Panc1 (cell line): ENCODE data around the gene KLF11. TPM values are rescaled to one million over a fixed set of nuclear protein-coding genes. Genes with fewer than 3 reads are reported as not detected.

ENCODE experiments used
- ATAC-seq: fragments of 200-7000 bp; cut with Tn5 transposase; 2 replicates; pipeline ENCODE4 v1.9.1; 2020; ENCODE audit warnings: mild to moderate bottlenecking, moderate library complexity
- BruUV-seq: library from RNA; stranded (reverse); fragments of 400-500 nt; replicated peaks from 2 replicates; lab custom pipeline; 2021; lab: Mats Ljungman, UMichigan
- CTCF ChIA-PET: fragments of 300-600 bp; sonication (Branson Sonifier 250); formaldehyde crosslinking; loops from one replicate; lab custom pipeline; 2022; ENCODE audit warnings: antibody characterized with exemption; lab: Charles Lee
- POLR2A ChIA-PET: fragments of 300-600 bp; sonication (Branson Sonifier 250); formaldehyde crosslinking; loops from one replicate; lab custom pipeline; 2022; ENCODE audit warnings: antibody characterized with exemption; lab: Charles Lee
- DNase-seq: peaks from one replicate; pipeline ENCODE4 v3.0.0-alpha.2; 2010; ENCODE audit warnings: low read depth, low spot score
- H3K27ac ChIP-seq: 2 replicates; pipeline ENCODE4 v1.5.1; 2011; ENCODE audit warnings: mild to moderate bottlenecking, low read length, inconsistent platforms
- H3K27me3 ChIP-seq: fragments of 200-500 bp; sonication (Bioruptor generic); 2 replicates; pipeline ENCODE4 v1.6.0; 2014; ENCODE audit warnings: low read length, inconsistent platforms; ENCODE audit not compliant: control insufficient read depth, insufficient read depth
- H3K36me3 ChIP-seq: fragments of 200-500 bp; sonication (Bioruptor generic); 2 replicates; pipeline ENCODE4 v1.5.1; 2014; ENCODE audit warnings: inconsistent platforms, mild to moderate bottlenecking, low read length, moderate library complexity; ENCODE audit not compliant: control insufficient read depth, insufficient read depth
- H3K4me1 ChIP-seq: 2 replicates; pipeline ENCODE4 v1.5.1; 2011; ENCODE audit warnings: inconsistent platforms, mild to moderate bottlenecking, low read length, moderate library complexity; ENCODE audit not compliant: control insufficient read depth, insufficient read depth
- H3K4me3 ChIP-seq, 2 experiments: 2 replicates each; pipeline ENCODE4 v1.5.1; 2011 to 2012; ENCODE audit warnings: low read depth in 2 of 2, low read length in 2 of 2, mild to moderate bottlenecking in 2 of 2, inconsistent platforms in 1 of 2, moderate library complexity in 1 of 2
- H3K9me3 ChIP-seq: fragments of 200-500 bp; sonication (Bioruptor generic); 2 replicates; pipeline ENCODE4 v1.5.1; 2014; ENCODE audit warnings: low read depth, mild to moderate bottlenecking, inconsistent platforms, low read length, moderate library complexity; ENCODE audit not compliant: control insufficient read depth, insufficient read depth
- CTCF ChIP-seq: fragments of 450-650 bp; IDR thresholded peaks from 2 replicates; pipeline ENCODE4 v1.5.1; 2017; ENCODE audit warnings: mild to moderate bottlenecking
- POLR2AphosphoS5 ChIP-seq: IDR thresholded peaks from 2 replicates; pipeline ENCODE4 v1.6.1; 2012; ENCODE audit warnings: mild to moderate bottlenecking, low read depth, low read length, moderate library complexity
- SIN3A ChIP-seq: IDR thresholded peaks from 2 replicates; pipeline ENCODE4 v1.6.1; 2012; ENCODE audit warnings: low read depth, mild to moderate bottlenecking, low read length, moderate library complexity, borderline replicate concordance; ENCODE audit not compliant: insufficient read depth
- TCF7L2 ChIP-seq: IDR thresholded peaks from 2 replicates; pipeline ENCODE4 v1.6.1; 2011; ENCODE audit warnings: mild to moderate bottlenecking, low read depth, low read length, inconsistent platforms
- in situ Hi-C: cut with HindIII; loops from 2 replicates; pipeline ENCODE4 v1.10.0; 2016; ENCODE audit warnings: low sequenced_read_pairs, low pct_unique_long_range_greater_than_20kb
- intact Hi-C: fragments of 100-400 bp; cut with micrococcal nuclease; formaldehyde crosslinking; loops from one replicate; pipeline ENCODE4 v1.10.0; 2022; ENCODE audit not compliant: unreplicated experiment
- total RNA-seq: library from RNA; stranded (reverse); gene quantifications from one replicate; pipeline ENCODE4 v1.2.1, GENCODE V29; 2021; ENCODE audit not compliant: unreplicated experiment
- TF ChIP-seq, protein P1 (sequence below), 2 experiments: IDR thresholded peaks; 2 replicates each; pipeline ENCODE4 v1.6.1; 2011 to 2012; ENCODE audit warnings: low read depth in 2 of 2, control low read depth in 1 of 2, low read length in 1 of 2, mild to moderate bottlenecking in 1 of 2, moderate library complexity in 1 of 2; ENCODE audit not compliant: insufficient read depth in 1 of 2

Gene KLF11
- total RNA-seq, 1 experiment from 2014 or later = 23.7 TPM

GRCh38 chr2:10085043-10085667 is 41.8 kb downstream of the KLF11 start:
- Histone ChIP-seq H3K4me3 (no peak overlapping the region), H3K27ac (no peak overlapping the region), H3K36me3 (no peaks in the 10 kb centered on the region), H3K4me1 (peaks cover 11% of the 10 kb centered on the region), H3K9me3 (no peaks in the 10 kb centered on the region), H3K27me3 (no peaks in the 10 kb centered on the region)
- ChIA-PET POLR2A (interaction anchor here (0.5 to 0.6 kb wide), 2 partner anchors 39 to 803 kb away, joined by 3 to 5 read pairs; no protein-coding TSS in a partner anchor), CTCF (interaction anchor here (0.6 to 1.2 kb wide), 2 partner anchors 11 to 13 kb away, joined by 5 to 7 read pairs; no protein-coding TSS in a partner anchor)
- no TSS peak for BruUV-seq
- TF ChIP-seq SIN3A = no peak
- no peak for TF ChIP-seq TCF7L2
- TF ChIP-seq POLR2AphosphoS5 = no peak
- TF ChIP-seq, protein P1, sequence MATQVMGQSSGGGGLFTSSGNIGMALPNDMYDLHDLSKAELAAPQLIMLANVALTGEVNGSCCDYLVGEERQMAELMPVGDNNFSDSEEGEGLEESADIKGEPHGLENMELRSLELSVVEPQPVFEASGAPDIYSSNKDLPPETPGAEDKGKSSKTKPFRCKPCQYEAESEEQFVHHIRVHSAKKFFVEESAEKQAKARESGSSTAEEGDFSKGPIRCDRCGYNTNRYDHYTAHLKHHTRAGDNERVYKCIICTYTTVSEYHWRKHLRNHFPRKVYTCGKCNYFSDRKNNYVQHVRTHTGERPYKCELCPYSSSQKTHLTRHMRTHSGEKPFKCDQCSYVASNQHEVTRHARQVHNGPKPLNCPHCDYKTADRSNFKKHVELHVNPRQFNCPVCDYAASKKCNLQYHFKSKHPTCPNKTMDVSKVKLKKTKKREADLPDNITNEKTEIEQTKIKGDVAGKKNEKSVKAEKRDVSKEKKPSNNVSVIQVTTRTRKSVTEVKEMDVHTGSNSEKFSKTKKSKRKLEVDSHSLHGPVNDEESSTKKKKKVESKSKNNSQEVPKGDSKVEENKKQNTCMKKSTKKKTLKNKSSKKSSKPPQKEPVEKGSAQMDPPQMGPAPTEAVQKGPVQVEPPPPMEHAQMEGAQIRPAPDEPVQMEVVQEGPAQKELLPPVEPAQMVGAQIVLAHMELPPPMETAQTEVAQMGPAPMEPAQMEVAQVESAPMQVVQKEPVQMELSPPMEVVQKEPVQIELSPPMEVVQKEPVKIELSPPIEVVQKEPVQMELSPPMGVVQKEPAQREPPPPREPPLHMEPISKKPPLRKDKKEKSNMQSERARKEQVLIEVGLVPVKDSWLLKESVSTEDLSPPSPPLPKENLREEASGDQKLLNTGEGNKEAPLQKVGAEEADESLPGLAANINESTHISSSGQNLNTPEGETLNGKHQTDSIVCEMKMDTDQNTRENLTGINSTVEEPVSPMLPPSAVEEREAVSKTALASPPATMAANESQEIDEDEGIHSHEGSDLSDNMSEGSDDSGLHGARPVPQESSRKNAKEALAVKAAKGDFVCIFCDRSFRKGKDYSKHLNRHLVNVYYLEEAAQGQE (IDR thresholded peaks at IDR 0.05; ENCODE audit: insufficient read depth in 1 of 2, low read depth in 2 of 2, low read length in 1 of 2) = no peak
- TF ChIP-seq CTCF = no peak
- intact Hi-C loops (no loop called here), in situ Hi-C loops (no loop called here)
- ATAC-seq = no peak
- no peak for DNase-seq

- TF ChIP-seq SIN3A (no peak), TCF7L2 (no peak), POLR2AphosphoS5 (no peak), CTCF (no peak)
- TF ChIP-seq, protein P1 (IDR thresholded peaks at IDR 0.05; ENCODE audit: insufficient read depth in 1 of 2, low read depth in 2 of 2, low read length in 1 of 2) = no peak
- ChIA-PET POLR2A (no interaction called here), CTCF (interaction anchor here (1.2 kb wide), 1 partner anchor 13 kb away, joined by 5 read pairs; no protein-coding TSS in a partner anchor)
- no peaks in the 10 kb centered on the region for H3K9me3 ChIP-seq
- DNase-seq = no peak
- intact Hi-C loops = no loop called here
- H3K4me1 ChIP-seq = peaks cover 11% of the 10 kb centered on the region
- ATAC-seq = no peak
- no peak overlapping the region for H3K27ac ChIP-seq
- no peaks in the 10 kb centered on the region for H3K36me3 ChIP-seq
- no peak overlapping the region for H3K4me3 ChIP-seq
- H3K27me3 ChIP-seq = no peaks in the 10 kb centered on the region
- BruUV-seq = no TSS peak
- in situ Hi-C loops = no loop called here
These were observed 42.3 kb downstream of the KLF11 start for GRCh38 chr2:10085668-10086059.
